Stimulated activated CD8-positive, alpha-beta memory T cell treated with anti-CD3 and anti-CD28 coated beads, Interleukin-15, amount 100 ng/mL, for 4 hours (primary cell): Measurements from ENCODE around the gene PRTN3.
A peak's percentile ranks its signal among the peaks of the same experiment; 100 is the strongest.
"Not testable (repeated sequence)": the region's sequence is repeated elsewhere in the genome, so short reads cannot be mapped to it uniquely, and the experiment has no call there.

Experiments used
- DNase-seq, 2 donors: peaks; one replicate each; pipeline ENCODE4 v3.0.0-alpha.2; 2020; ENCODE audit warnings: low read depth in 2 of 2

The PRTN3 gene

DNA sequence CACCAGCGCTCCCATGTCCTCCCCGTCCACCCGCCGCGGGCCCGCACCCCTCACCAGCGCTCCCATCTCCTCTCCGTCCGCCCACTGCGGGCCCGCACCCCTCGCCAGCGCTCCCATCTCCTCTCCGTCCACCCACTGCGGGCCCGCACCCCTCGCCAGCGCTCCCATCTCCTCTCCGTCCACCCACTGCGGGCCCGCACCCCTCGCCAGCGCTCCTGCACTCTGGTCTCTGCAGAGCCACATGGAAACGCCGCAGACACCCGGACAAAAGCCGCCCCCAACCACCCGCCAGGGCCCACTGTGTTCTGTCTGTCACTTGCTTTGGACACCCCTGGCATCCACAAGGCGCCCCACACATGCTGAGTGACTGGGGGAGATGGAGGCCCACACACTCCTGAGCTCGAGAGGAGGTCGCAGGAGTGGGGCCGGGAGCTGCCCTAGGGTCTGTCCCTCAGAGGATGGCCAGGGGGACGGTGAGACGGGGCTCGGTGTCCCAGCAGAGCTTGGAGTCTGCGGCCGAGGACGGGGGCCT is 26.0 kb downstream of the PRTN3 start:
- DNase-seq, result no peak

DNA sequence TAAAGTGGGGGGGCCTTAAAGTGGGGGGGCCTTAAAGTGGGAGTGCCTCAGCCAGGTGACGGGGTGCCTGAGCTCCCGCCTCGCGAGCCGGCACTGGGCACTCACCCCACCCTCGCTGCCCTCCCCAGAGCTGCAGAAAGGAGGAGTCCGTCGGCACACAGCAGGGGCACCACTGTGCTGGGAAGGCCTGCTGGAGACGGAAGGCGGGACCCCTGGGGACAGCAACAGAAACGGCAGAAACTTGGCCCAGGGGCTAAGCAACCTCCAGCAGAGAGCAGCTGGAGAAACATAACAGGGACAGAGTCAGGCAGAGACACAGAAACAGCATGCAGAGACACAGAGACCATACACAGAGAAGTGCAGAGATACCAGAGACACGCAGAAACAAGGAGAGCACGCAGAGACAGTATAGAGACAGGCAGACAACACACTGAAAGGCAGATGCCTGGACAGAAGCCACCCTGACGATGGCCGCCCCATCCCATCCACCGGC is 26.5 kb downstream of the PRTN3 start:
- no peak for DNase-seq

DNA sequence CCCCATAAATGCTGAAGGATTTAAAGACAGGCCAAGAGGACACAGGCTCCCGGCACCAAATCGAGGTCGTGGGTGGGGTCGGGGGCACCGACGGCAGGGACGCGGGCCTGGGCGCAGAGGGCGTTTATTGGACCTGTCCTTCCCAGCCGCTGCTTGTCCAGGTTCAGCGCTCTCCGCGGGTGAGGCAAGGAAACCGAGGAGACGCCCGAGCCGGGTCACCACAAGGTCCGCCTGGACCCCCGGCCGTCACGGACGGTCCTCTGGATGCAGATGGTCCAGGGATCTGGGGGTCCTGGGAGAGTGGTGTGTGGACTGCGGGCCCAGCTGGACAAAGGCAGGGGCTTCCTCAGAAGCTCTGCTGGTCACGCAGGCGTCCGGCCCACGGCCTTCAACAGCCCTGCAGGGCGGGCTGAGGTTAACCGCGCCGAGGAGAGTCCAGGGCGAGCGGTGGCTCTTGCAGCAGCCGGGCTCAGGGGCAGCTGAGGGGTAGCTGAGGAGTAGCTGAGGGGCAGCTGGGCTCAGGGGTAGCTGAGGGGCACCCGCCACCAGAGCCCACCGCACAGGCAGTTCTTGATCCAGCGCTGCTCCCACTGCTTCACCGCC is 27.2 kb downstream of the PRTN3 start:
- DNase-seq, result no peak

DNA sequence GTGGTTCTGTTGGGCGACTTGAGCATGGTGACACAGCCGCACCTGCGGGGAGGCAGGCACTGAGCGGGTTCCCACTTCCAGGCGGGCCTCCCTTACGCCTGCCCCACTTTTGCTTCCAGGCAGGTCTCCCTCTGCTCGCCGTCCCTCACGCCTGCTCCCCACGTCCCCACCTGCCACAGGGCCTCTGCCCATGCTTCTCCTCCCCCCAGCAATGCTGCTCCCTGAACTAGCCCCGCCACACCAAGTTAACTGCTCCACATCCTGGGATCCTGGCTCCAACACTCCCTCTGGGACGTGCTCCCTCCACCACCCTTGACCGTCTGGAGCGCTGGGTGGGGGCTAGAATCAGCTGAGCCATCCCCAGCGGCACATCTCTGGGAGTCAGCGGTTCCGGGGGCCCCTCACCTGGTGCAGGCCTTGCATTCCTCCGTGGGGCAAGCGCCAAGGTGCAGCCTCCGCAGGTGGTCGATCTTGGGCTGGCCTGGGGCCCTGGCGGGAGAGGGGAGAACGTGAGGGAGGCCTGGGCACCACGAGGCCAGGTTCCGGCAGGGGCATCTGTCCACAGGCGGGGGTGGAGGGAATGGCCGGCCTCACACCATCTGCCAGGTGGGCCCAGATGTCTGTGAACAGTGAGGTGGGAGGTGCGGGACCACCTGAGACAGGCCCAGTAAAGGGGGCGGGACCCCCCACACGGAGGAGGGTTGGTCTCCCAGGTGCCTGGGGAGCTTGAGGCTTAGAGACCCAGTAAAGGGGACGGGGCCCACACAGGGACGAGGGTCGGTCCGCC is 27.9 kb downstream of the PRTN3 start:
- no peak for DNase-seq

DNA sequence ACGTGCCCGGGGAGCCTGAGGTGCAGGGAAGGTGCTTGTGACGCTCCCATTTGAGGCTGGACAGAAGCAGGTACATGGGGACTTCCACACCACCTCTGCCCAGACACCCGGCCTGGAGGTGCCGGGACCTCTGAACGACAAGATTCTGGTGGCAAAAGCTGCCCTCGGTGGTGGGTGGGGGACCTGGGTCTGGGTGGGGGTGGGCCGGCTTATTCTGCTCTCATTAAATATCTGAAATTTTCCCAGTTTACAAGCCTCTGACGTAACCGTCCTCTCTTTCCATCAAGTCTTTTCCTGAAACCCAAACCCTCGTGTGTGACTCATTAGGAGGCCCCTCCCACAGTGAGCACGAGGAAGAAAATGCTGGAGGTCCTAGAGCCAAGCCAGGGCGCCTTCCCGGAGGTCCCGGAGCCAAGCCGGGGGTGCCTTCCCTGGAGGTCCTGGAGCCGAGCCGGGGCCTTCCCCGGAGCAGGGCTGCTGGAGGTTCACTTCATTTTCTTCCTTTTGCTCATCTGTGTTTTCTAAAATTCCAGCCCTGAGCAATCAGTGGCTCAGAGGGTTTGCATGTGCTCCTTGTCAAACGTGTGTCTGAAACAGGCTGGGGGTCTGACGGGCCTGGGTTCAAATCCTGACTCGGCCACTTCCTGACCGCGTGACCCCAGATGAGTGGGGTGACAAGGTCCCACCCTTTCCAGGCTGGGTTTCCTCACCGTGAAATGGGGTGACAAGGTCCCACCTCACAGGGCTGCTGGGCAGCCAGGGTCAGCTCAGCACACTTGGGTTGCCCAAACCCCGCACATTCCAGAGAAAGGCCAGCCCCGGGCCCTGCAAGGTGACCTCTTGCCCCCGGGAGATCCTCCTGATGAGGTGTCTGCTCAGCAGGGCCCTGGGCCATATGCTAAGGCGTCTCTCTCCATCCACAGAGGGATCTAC is 28.7 kb downstream of the PRTN3 start:
- no peak for DNase-seq

DNA sequence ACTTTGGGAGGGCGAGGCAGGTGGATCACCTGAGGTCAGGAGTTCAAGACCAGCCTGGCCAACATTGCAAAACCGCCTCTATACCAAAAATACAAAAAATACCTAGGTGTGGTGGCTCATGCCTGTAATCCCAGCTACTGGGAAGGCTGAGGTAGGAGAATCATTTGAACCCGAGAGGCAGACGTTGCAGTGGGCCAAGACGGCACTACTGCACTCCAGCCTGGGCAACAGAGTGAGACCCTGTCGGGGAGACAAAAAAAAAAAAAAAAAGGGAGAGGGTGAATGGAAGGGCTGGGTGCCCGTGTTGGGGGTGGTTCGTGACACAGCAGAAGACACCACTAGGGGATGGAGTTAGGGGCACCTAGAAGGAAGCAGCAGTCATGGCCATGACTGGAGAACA is 29.5 kb downstream of the PRTN3 start:
- DNase-seq, result no peak

DNA sequence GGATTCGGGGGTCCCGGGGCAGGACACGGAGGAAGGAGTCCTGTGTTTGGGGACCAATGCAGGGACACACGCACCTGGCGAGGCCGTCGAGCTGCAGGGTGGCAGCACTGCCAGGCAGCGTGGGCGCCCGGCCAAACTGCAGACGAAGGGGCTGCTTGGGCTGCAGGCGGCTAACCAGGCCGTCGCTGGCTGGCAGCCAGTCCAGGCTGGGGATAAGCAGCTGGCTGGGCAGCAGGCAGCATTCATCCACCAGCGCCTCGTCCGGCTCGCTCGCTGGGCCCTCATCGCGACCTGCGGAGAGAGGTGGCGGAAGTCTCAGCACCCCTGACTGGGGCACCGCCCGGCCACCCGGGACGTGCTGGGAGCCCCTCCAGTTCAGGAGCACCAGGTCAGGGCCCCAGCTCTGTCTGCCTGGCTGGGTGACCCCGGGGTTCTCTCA is 30.2 kb downstream of the PRTN3 start:
- no peak for DNase-seq

DNA sequence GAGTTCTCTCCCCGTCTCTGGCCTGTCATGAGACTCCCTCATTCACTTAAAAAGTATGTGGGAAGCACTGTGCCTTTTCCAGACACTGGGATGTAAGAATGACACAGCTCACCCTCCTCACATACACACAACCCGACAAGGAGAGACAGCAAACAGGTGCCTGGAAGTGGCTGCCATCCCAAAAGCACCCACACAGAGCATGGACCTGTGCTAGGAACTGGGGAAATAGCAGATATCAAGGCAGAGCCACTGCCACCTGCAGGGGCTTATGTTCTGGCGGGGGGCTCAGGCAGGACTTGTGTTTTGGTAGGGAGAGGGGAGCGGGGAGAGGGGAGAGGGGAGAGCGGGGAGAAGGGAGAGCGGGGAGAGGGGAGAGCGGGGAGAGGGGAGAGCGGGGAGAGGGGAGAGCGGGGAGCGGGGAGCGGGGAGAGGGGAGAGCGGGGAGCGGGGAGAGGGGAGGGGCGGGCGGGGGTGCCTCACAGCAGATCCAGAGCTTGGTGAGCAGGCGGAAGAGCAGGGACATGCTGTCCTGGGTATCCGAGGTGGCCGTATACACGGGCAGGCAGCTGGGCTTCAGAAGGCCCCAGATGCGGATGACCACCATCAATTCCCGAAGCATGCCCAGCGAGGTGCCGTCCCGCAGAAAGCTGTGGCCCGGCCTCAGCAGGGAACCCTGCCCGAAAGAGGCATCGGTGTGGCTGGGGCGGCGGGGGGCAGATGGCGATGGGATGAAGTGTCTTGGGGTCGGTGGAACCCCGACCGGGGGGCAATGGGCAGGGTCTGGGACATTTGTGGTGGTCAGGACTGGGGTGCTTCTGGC is 30.9 kb downstream of the PRTN3 start:
- no peak for DNase-seq

DNA sequence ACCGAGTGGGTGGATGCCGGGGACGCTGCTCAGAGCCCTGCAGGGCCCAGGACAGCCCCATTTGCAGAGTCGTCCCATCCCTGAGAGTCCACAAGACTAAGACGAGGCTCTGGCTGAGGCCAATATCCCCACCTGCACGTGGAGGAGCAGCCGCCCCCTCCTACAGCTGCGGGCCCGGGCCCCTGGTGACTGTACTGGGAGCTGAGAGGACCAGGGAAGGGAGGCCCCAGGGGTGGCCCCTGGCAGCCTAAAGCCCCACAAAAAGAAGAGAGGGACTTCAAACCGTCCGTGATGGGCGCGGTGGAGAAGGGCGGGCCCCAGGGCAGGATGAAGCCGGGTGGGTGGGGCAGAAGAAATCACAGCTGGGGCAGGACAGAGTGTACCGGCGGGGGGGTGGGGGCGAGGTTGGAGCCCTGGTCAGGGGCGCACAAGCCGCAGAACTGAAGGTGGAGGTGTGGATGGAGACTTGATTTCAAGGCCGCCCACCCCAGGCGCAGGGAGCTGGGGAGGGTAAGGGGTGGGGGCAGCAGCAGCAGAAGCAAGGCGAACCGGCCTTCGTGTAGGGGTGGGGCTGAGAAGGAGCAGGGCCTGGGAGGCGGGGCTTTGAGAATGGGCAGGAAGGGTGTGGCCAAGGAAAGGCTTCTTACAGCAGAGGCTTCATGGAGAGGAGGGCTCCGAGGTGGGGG is 31.6 kb downstream of the PRTN3 start:
- DNase-seq, result peak in 1 of 2 donors; percentile 63

DNA sequence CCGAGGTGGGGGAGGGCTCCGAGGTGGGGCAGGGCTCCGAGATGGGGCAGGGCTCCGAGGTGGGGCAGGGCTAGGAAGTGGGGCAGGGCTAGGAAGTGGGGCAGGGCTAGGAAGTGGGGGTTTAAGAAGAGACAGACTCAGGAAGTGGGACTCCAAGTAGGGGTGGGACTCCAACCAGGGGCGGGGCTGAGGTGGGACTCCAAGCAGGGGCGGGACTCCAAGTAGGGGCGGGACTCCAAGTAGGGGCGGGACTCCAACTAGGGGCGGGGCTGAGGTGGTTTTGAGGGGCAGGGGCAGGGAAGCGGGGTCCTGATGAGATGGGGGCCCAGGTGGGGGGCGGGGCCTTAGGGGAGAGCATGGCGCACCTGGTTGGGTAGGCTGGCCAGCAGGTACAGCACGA is 32.3 kb downstream of the PRTN3 start:
- DNase-seq, result peak in 1 of 2 donors; percentile 49

DNA sequence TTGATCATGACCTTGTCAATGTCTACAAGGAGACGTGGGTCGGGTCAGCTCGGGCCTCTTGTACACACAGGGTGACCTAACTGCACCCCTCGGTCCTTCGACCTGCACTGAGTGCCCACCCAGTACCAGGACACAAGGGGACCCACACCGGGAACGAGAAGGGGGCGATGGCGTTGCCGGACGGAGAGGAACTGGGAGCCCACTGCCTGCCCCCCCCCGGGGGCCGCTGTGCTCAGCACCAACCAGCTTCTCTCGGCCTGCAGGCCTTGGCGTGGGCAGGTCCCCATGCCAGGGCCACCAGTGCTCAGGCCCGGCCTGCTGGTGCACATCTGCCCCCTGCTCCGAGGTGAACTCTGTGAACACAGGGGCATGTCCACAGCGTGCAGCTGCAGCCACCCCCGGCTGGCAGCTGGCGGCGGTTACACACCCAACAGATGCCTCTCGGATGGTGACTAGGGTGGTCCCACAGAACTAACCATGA is 32.8 kb downstream of the PRTN3 start:
- DNase-seq, result no peak

DNA sequence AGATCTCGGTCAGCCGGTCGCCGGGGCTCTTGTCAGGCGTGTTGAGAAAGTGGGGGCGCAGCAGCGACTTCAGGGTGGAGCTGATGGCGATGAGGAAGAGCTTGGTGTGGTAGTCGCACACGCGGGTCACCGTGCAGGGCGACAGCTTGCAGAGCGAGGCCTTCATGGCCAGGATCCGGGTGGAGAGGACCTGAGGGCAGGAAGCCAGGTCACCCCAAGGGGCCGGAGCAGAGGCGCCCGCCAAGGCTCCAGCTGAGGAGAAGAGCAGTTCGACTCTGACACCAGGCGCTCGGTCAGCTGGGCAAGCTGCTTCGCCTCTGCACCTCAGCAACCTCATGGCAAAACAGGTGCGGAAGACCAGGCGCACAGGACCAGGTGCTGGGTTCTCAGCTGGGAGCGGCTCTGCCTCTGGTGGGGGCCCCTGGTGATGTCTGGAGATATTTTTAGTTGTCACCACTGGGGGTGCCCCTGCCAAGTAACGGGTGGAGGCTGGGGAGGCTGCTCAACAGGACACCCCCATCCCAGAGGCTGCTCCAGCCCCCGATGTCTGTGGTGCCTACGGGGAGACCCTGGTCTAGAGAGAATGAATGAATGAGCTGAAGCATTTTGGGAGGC is 34.6 kb downstream of the PRTN3 start:
- DNase-seq, result no peak

DNA sequence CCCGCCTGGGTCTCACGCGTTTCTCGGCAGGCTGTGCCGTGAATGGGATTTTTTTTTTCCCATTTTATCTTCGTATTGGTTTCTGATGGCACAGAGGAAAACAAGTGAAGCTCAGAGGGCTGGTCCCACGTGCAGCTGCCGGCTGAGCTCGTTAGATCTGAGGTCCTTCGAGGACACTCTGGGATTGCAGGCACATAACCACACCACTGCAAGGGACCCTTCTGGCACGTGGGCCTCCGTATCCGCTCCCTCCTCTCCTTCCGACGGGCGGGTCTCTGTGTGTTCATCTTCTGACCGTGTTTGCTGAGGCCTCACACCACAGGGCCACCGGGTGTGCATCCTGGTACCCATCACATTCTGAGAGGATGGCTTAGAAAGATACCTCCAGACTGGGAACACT is 35.3 kb downstream of the PRTN3 start:
- DNase-seq, result no peak

DNA sequence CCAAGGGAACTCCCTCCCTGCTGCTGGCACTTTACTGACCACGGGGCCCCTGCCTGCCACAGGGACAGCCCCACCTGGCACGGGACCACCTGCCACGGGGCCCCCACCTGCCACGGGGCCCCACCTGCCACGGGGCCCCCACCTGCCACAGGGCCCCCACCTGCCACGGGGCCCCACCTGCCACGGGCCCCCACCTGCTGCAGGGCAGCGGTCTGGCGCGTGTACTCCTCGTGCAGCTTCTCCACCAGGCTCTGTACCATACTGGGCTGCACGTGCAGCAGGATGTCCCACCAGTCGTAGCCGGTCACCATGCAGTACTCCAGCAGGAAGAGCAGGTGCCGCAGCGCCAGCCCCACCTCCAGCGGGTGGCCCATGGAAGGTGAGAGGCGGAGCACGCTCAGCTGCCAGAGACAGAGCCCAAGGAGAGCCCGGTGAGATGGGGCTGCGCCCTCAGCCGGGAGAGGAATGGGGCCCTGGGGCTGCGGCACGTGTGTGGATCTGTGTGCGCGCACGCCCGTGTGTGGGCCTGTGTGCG is 36.0 kb downstream of the PRTN3 start:
- DNase-seq, result no peak

DNA sequence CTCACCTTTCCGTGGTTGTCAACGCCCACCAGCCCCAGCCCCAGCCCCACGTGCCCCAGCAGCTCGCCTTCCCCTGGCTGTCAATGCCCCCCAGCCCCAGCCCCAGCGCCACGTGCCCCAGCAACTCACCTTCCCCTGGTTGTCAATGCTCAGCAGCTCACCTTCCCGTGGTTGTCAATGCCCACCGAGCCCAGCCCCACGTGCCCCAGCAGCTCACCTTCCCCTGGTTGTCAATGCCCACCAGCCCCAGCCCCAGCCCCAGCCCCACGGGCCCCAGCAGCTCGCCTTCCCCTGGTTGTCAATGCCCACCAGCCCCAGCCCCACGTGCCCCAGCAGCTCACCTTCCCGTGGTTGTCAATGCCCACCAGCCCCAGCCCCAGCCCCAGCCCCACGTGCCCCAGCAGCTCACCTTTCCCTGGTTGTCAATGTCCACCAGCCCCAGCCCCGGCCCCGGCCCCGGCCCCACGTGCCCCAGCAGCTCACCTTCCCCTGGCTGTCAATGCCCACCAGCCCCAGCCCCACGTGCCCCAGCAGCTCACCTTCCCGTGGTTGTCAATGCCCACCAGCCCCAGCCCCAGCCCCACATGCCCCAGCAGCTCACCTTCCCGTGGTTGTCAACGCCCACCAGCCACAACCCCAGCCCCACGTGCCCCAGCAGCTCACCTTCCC is 37.3 kb downstream of the PRTN3 start:
- not testable (repeated sequence) for DNase-seq

DNA sequence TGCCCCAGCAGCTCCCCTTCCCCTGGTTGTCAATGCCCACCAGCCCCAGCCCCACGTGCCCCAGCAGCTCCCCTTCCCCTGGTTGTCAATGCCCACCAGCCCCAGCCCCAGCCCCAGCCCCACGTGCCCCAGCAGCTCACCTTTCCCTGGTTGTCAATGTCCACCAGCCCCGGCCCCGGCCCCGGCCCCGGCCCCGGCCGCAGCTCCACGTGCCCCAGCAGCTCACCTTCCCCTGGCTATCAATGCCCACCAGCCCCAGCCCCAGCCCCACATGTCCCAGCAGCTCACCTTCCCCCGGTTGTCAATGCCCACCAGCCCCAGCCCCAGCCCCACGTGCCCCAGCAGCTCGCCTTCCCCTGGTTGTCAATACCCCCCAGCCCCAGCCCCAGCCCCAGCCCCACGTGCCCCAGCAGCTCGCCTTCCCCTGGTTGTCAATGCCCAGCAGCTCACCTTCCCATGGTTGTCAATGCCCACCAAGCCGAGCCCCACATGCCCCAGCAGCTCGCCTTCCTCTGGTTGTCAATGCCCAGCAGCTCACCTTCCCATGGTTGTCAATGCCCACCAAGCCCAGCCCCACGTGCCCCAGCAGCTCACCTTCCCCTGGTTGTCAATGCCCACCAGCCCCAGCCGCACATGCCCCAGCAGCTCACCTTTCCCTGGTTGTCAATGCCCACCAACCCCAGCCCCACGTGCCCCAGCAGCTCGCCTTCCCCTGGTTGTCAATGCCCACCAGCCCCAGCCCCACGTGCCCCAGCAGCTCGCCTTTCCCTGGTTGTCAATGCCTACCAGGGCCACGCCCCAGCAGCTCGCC is 38.2 kb downstream of the PRTN3 start:
- not testable (repeated sequence) for DNase-seq

DNA sequence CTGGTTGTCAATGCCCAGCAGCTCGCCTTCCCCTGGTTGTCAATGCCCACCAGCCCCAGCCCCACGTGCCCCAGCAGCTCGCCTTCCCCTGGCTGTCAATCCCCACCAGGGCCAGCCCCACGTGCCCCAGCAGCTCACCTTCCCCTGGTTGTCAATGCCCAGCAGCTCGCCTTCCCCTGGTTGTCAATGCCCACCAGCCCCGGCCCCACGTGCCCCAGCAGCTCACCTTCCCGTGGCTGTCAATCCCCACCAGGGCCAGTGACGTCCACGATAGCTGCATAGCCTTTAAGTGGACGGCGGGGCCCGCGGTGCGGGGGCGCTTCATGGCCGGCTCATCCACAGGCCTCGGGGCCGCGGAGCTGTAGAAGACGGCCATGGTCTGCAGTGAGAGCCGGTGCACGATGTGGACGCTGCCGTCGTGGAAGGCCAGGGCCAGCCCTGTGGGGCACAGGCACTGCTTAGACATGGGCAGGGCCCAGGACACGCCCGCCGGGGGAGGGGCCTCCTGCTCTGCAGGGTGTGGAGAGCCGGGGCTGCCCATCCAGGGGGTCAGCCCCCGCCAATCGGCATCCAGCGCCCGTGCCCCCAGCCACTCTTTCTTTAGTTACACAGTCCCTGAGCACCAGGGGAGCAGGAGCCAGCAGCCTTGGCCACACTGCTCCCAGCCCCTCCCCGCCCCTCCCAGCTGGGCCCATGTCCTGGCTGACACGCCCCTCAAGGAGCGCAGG is 39.1 kb downstream of the PRTN3 start:
- DNase-seq, result no peak
